ENCODE data around the gene COL18A1. TPM values are rescaled to one million over a fixed set of nuclear protein-coding genes. Genes with fewer than 3 reads are reported as not detected.
"Not testable (repeated sequence)": the region's sequence is repeated elsewhere in the genome, so short reads cannot be mapped to it uniquely, and the experiment has no call there.

COL18A1 gene
- total and polyA plus RNA-seq, 11 donors: 31.7 to 109 (median 59.0) TPM

- TF ChIP-seq CTCF (IDR thresholded peaks at IDR 0.05): no peak
- TF ChIP-seq POLR2A (IDR thresholded peaks at IDR 0.05): no peak
- intact Hi-C loops (cut with DNase I): loop anchor here in 9 of 10 donors (5.0 to 10.0 kb wide), 9 partner anchors 34 to 492 kb away; partner anchors contain the start of gene SLX9 (in 1 of the 9)
- no peaks in the 10 kb centered on the region for H3K36me3 ChIP-seq
- no peak overlapping the region for H3K4me3 ChIP-seq
- no peaks in the 10 kb centered on the region for H3K27me3 ChIP-seq
- WGBS, 4 donors: 69 to 74% (median 71%) methylated on average over 13 to 18 of the region's 18 CpGs
- ATAC-seq (no peak), DNase-seq (peak in 1 of 5 donors; percentile 54)
- peak overlapping the region in 2 of 12 donors; percentile 1 to 48 for H3K27ac ChIP-seq
- H3K4me1 ChIP-seq: peaks cover 3 to 57% (median 37%) of the 10 kb centered on the region in 12 donors
- H3K9me3 ChIP-seq: no peaks in the 10 kb centered on the region
Measured at GRCh38 chr21:45436351-45437065, 31.5 kb downstream of the COL18A1 start.

GRCh38 chr21:45437844-45438243 is 32.9 kb downstream of the COL18A1 start:
- peaks cover 3 to 44% (median 24%) of the 10 kb centered on the region in 12 donors for H3K4me1 ChIP-seq
- intact Hi-C loops (cut with DNase I): loop anchor here in 9 of 10 donors (2.0 to 10.0 kb wide), 14 partner anchors 36 to 493 kb away; partner anchors contain the start of gene SLX9 (in 1 of the 9)
- ATAC-seq, H3K9me3 ChIP-seq, H3K27ac ChIP-seq, H3K4me3 ChIP-seq, H3K27me3 ChIP-seq, H3K36me3 ChIP-seq, DNase-seq: not testable (repeated sequence)

GRCh38 chr21:45438391-45439145 is 33.6 kb downstream of the COL18A1 start:
- DNase-seq: peak in 2 of 5 donors; percentile 39 to 61
- H3K27me3 ChIP-seq: no peaks in the 10 kb centered on the region
- no peaks in the 10 kb centered on the region for H3K36me3 ChIP-seq
- H3K9me3 ChIP-seq: no peaks in the 10 kb centered on the region
- ATAC-seq: peak in 2 of 4 donors; percentile 4
- peaks cover 3 to 36% (median 17%) of the 10 kb centered on the region in 12 donors for H3K4me1 ChIP-seq
- H3K4me3 ChIP-seq: peak overlapping the region in 9 of 12 donors; percentile 34 to 58 (median 45)
- intact Hi-C loops (cut with DNase I): loop anchor here (1.0 to 10.0 kb wide), 17 partner anchors 36 to 494 kb away; partner anchors contain the start of gene SLX9 (in 1 of the 10)
- WGBS, 4 donors: 54 to 60% (median 59%) methylated on average over 24 to 26 of the region's 26 CpGs
- H3K27ac ChIP-seq: peak overlapping the region; percentile 56 to 91 (median 80)
- TF ChIP-seq CTCF (IDR thresholded peaks at IDR 0.05): no peak

GRCh38 chr21:45439161-45439872 is 34.4 kb downstream of the COL18A1 start:
- WGBS, 4 donors: 11 to 19% (median 15%) methylated on average over 38 to 58 of the region's 58 CpGs
- H3K27me3 ChIP-seq: no peaks in the 10 kb centered on the region
- no peaks in the 10 kb centered on the region for H3K9me3 ChIP-seq
- H3K4me3 ChIP-seq: peak overlapping the region in 11 of 12 donors; percentile 2 to 58 (median 43)
- no peaks in the 10 kb centered on the region for H3K36me3 ChIP-seq
- peak; percentile 79 to 91 (median 84) for DNase-seq
- peaks cover 3 to 30% (median 16%) of the 10 kb centered on the region in 12 donors for H3K4me1 ChIP-seq
- H3K27ac ChIP-seq: peak overlapping the region; percentile 56 to 91 (median 80)
- ATAC-seq: peak; percentile 71 to 88 (median 82)
- peak; percentile 95 to 99 (median 98) for TF ChIP-seq CTCF (IDR thresholded peaks at IDR 0.05)
- peak in 1 of 2 donors; percentile 42 for TF ChIP-seq POLR2A (IDR thresholded peaks at IDR 0.05)
- intact Hi-C loops (cut with DNase I): loop anchor here (1.0 to 10.0 kb wide), 17 partner anchors 37 to 495 kb away; partner anchors contain the start of gene SLX9 (in 1 of the 10)
